ENCODE measurements around the gene PKD2.
A peak's percentile ranks its signal among the peaks of the same experiment; 100 is the strongest.
"Not testable (repeated sequence)": the region's sequence is repeated elsewhere in the genome, so short reads cannot be mapped to it uniquely, and the experiment has no call there.

PKD2 gene

GRCh38 chr4:87989765-87990164, 17.7 kb upstream of the PKD2 start:
- DNase-seq, result no peak

- DNase-seq, result no peak
Observed at GRCh38 chr4:87995435-87995834, 12.0 kb upstream of the PKD2 start.

GRCh38 chr4:87999191-87999691, 8.2 kb upstream of the PKD2 start:
- DNase-seq, result not testable (repeated sequence)

GRCh38 chr4:88001871-88002270, 5.6 kb upstream of the PKD2 start:
- no peak for DNase-seq

- DNase-seq, result no peak
Observed at GRCh38 chr4:88002786-88003185, 4.6 kb upstream of the PKD2 start.

- DNase-seq, result no peak
Observed at GRCh38 chr4:88003261-88003660, 4.2 kb upstream of the PKD2 start.

- no peak for DNase-seq
Observed at GRCh38 chr4:88005076-88005475, 2.4 kb upstream of the PKD2 start.

GRCh38 chr4:88005946-88006345, 1.5 kb upstream of the PKD2 start:
- no peak for DNase-seq

- no peak for DNase-seq
Observed at GRCh38 chr4:88006956-88007303, 505 bp upstream of the PKD2 start.

- no peak for DNase-seq
Observed at GRCh38 chr4:88008122-88008742, 797 bp downstream of the PKD2 start.

GRCh38 chr4:88008743-88009171, 1.3 kb downstream of the PKD2 start:
- DNase-seq, result no peak

- DNase-seq, result no peak
Observed at GRCh38 chr4:88009871-88010270, 2.4 kb downstream of the PKD2 start.

- no peak for DNase-seq
Observed at GRCh38 chr4:88010966-88011365, 3.5 kb downstream of the PKD2 start.

GRCh38 chr4:88012647-88013046, 5.2 kb downstream of the PKD2 start:
- peak; percentile 6 for DNase-seq

- DNase-seq, result no peak
Observed at GRCh38 chr4:88014386-88014905, 7.0 kb downstream of the PKD2 start.

- no peak for DNase-seq
Observed at GRCh38 chr4:88015659-88016295, 8.3 kb downstream of the PKD2 start.

GRCh38 chr4:88017516-88018297, 10.3 kb downstream of the PKD2 start:
- DNase-seq, result no peak

GRCh38 chr4:88018466-88018865, 11.0 kb downstream of the PKD2 start:
- no peak for DNase-seq

GRCh38 chr4:88021824-88022223, 14.4 kb downstream of the PKD2 start:
- DNase-seq, result no peak

GRCh38 chr4:88022289-88022688, 14.9 kb downstream of the PKD2 start:
- no peak for DNase-seq

- not testable (repeated sequence) for DNase-seq
Observed at GRCh38 chr4:88025868-88026661, 18.6 kb downstream of the PKD2 start.

- DNase-seq, result no peak
Observed at GRCh38 chr4:88027611-88028608, 20.5 kb downstream of the PKD2 start.
